H9 (cell line): ENCODE results near the gene MKNK2. TPM values are rescaled to one million over a fixed set of nuclear protein-coding genes. Genes with fewer than 3 reads are reported as not detected.

ENCODE experiments used
- DNase-seq: peaks from one replicate; pipeline ENCODE4 v3.0.0-alpha.2; 2017
- H2AFZ ChIP-seq: one replicate; pipeline ENCODE4 v1.6.1; 2013; ENCODE audit warnings: mild to moderate bottlenecking, low read length, control low read depth, moderate library complexity
- H2AK5ac ChIP-seq: 2 replicates; pipeline ENCODE4 v1.6.1; 2013; ENCODE audit warnings: low read length, control low read depth, mixed read lengths; ENCODE audit not compliant: insufficient read length
- H2BK120ac ChIP-seq: one replicate; pipeline ENCODE4 v1.6.1; 2013; ENCODE audit warnings: low read depth, mild to moderate bottlenecking, low read length, control low read depth, inconsistent platforms; ENCODE audit not compliant: poor library complexity, severe bottlenecking
- H2BK12ac ChIP-seq: 2 replicates; pipeline ENCODE4 v1.6.1; 2013; ENCODE audit warnings: low read length, control low read depth, mixed read lengths, low read depth; ENCODE audit not compliant: insufficient read length
- H2BK15ac ChIP-seq: 2 replicates; pipeline ENCODE4 v1.6.1; 2013; ENCODE audit warnings: low read depth, low read length, control low read depth
- H2BK20ac ChIP-seq: one replicate; pipeline ENCODE4 v1.6.1; 2013; ENCODE audit warnings: low read depth, mild to moderate bottlenecking, low read length, control low read depth, inconsistent platforms; ENCODE audit not compliant: poor library complexity, severe bottlenecking
- H2BK5ac ChIP-seq: 2 replicates; pipeline ENCODE4 v1.6.1; 2013; ENCODE audit warnings: low read length, control low read depth, mixed read lengths; ENCODE audit not compliant: insufficient read length
- H3K14ac ChIP-seq: 2 replicates; pipeline ENCODE4 v1.6.1; 2013; ENCODE audit warnings: low read length, control low read depth; ENCODE audit not compliant: insufficient read depth
- H3K18ac ChIP-seq: 2 replicates; pipeline ENCODE4 v1.6.1; 2013; ENCODE audit warnings: low read depth, mild to moderate bottlenecking, mixed read lengths, low read length, control low read depth; ENCODE audit not compliant: insufficient read length
- H3K23ac ChIP-seq: 2 replicates; pipeline ENCODE4 v1.6.1; 2013; ENCODE audit warnings: low read length, control low read depth, mixed read lengths, low read depth; ENCODE audit not compliant: insufficient read length
- H3K23me2 ChIP-seq: 2 replicates; pipeline ENCODE4 v1.6.1; 2013; ENCODE audit warnings: low read depth, mild to moderate bottlenecking, mixed read lengths, low read length, control low read depth; ENCODE audit not compliant: insufficient read length, poor library complexity, severe bottlenecking
- H3K27ac ChIP-seq: 2 replicates; pipeline ENCODE4 v1.5.1; 2013; ENCODE audit warnings: low read length, control low read depth, mixed read lengths, low read depth; ENCODE audit not compliant: insufficient read length
- H3K27me3 ChIP-seq: 2 replicates; pipeline ENCODE4 v1.6.1; 2013; ENCODE audit warnings: low read length, control low read depth, inconsistent platforms; ENCODE audit not compliant: insufficient read depth
- H3K4ac ChIP-seq: 2 replicates; pipeline ENCODE4 v1.6.1; 2013; ENCODE audit warnings: low read depth, mild to moderate bottlenecking, control low read depth, inconsistent platforms, low read length, moderate library complexity
- H3K4me1 ChIP-seq: 2 replicates; pipeline ENCODE4 v1.6.1; 2013; ENCODE audit warnings: low read length, control low read depth, inconsistent platforms; ENCODE audit not compliant: insufficient read depth
- H3K4me2 ChIP-seq: 2 replicates; pipeline ENCODE4 v1.6.1; 2013; ENCODE audit warnings: low read length, control low read depth, mixed read lengths; ENCODE audit not compliant: insufficient read length, insufficient read depth
- H3K56ac ChIP-seq: 2 replicates; pipeline ENCODE4 v1.6.1; 2013; ENCODE audit warnings: low read depth, mild to moderate bottlenecking, mixed read lengths, low read length, control low read depth; ENCODE audit not compliant: insufficient read length
- H3K79me1 ChIP-seq: 2 replicates; pipeline ENCODE4 v1.6.1; 2013; ENCODE audit warnings: low read depth, mild to moderate bottlenecking, moderate library complexity, low read length, control low read depth, inconsistent platforms; ENCODE audit not compliant: insufficient read depth, poor library complexity, severe bottlenecking
- H3K79me2 ChIP-seq: 2 replicates; pipeline ENCODE4 v1.6.1; 2013; ENCODE audit warnings: low read length, control low read depth, inconsistent platforms; ENCODE audit not compliant: insufficient read depth
- H3K9ac ChIP-seq: 2 replicates; pipeline ENCODE4 v1.6.1; 2013; ENCODE audit warnings: low read length, control low read depth, mixed read lengths; ENCODE audit not compliant: insufficient read length; ENCODE audit errors: extremely low read depth
- H3K9me3 ChIP-seq: one replicate; pipeline ENCODE4 v1.6.1; 2013; ENCODE audit warnings: low read depth, low read length, inconsistent platforms; ENCODE audit not compliant: control insufficient read depth
- H3T11ph ChIP-seq: one replicate; pipeline ENCODE4 v1.6.1; 2013; ENCODE audit warnings: mild to moderate bottlenecking, low read length, control low read depth, inconsistent platforms
- H4K20me1 ChIP-seq: one replicate; pipeline ENCODE4 v1.6.1; 2013; ENCODE audit not compliant: control insufficient read depth, insufficient read length, insufficient read depth
- H4K5ac ChIP-seq: 2 replicates; pipeline ENCODE4 v1.6.1; 2013; ENCODE audit warnings: low read depth, mild to moderate bottlenecking, mixed read lengths, low read length, control low read depth; ENCODE audit not compliant: insufficient read length
- H4K8ac ChIP-seq: replicated peaks from 2 replicates; pipeline ENCODE4 v1.6.1; 2013; ENCODE audit warnings: low read length, control low read depth, mixed read lengths, low read depth; ENCODE audit not compliant: insufficient read length
- H4K91ac ChIP-seq: 2 replicates; pipeline ENCODE4 v1.6.1; 2013; ENCODE audit warnings: low read depth, mild to moderate bottlenecking, moderate library complexity, mixed read lengths, low read length, control low read depth; ENCODE audit not compliant: insufficient read length
- H3K27ac Mint-ChIP-seq, 3 experiments: 2 replicates in 2 of 3; 3 replicates in 1 of 3; pipeline ENCODE4 v1.8.0; 2020 to 2021; ENCODE audit warnings: mixed read lengths in 3 of 3, mild to moderate bottlenecking in 1 of 3, moderate library complexity in 1 of 3
- H3K27me3 Mint-ChIP-seq: 2 replicates; pipeline ENCODE4 v1.8.0; 2021; ENCODE audit warnings: low read depth, mild to moderate bottlenecking, moderate library complexity, mixed read lengths
- H3K36me3 Mint-ChIP-seq, 3 experiments: 2 replicates in 2 of 3; 3 replicates in 1 of 3; pipeline ENCODE4 v1.8.0; 2020 to 2021; ENCODE audit warnings: low read depth in 3 of 3, mixed read lengths in 3 of 3; ENCODE audit not compliant: insufficient read depth in 1 of 3
- H3K4me1 Mint-ChIP-seq, 2 experiments: 2 replicates each; pipeline ENCODE4 v1.8.0; 2020; ENCODE audit warnings: mixed read lengths in 2 of 2
- H3K4me3 Mint-ChIP-seq, 2 experiments: 2 replicates in 1 of 2; 3 replicates in 1 of 2; pipeline ENCODE4 v1.8.0; 2020 to 2021; ENCODE audit warnings: mild to moderate bottlenecking in 2 of 2, mixed read lengths in 2 of 2, moderate library complexity in 1 of 2
- H3K9me3 Mint-ChIP-seq, 2 experiments: 2 replicates in 1 of 2; 3 replicates in 1 of 2; pipeline ENCODE4 v1.8.0; 2020; ENCODE audit warnings: mild to moderate bottlenecking in 2 of 2, mixed read lengths in 2 of 2, moderate library complexity in 1 of 2
- CTCF ChIP-seq: fragments of 200-600 bp; sonication (generic); conservative IDR thresholded peaks from 3 replicates; pipeline ENCODE4 v1.8.0; 2021; ENCODE audit warnings: antibody characterized with exemption, mild to moderate bottlenecking
- WGBS: extraction: QIAGEN DNeasy Blood & Tissue Kit; methylation state at CpG from one replicate; pipeline ENCODE4 v1.1.7; 2013; ENCODE audit warnings: missing lambda C conversion rate, low lambda C conversion rate, mixed read lengths; ENCODE audit not compliant: insufficient read length; ENCODE audit errors: extremely low coverage; 5-methylcytosine and 5-hydroxymethylcytosine counted together
- total RNA-seq: library from RNA; stranded (reverse); gene quantifications from 2 replicates; pipeline ENCODE4 v1.2.1, GENCODE V29; 2021

MKNK2 gene
- total RNA-seq, 1 experiment from 2014 or later, result 153 TPM

DNA sequence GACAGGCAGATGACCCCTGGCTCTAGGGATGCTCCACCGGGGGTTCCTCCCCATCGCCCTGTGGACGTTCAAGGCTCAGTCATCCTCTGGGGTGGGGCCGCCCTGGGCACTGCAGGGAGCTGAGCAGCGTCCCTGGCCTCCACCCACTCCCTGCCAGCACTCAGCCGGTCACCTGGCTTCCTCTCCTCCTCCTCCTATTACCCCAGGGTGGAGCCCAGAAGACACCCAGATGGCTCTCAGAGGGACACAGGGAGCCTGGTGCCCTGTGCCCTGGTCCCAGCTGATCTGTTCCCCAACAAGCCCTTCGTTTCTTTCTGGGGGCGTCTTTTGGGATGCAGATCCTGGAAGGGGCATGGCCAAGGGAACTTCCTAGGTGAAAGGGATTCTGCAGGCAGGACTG lies 3.7 kb upstream of the MKNK2 start:
- no peak overlapping the region for H4K5ac ChIP-seq
- H3K27me3 Mint-ChIP-seq, result no peaks in the 10 kb centered on the region
- no peak overlapping the region for H3T11ph ChIP-seq
- no peak overlapping the region for H3K4me2 ChIP-seq
- no peaks in the 10 kb centered on the region for H3K9me3 Mint-ChIP-seq
- H2AFZ ChIP-seq, result no peak overlapping the region
- H3K9ac ChIP-seq, result no peak overlapping the region
- H3K14ac ChIP-seq, result no peak overlapping the region
- H3K18ac ChIP-seq, result no peak overlapping the region
- TF ChIP-seq CTCF, result no peak
- H3K27ac ChIP-seq, result no peak overlapping the region
- H2BK15ac ChIP-seq, result no peak overlapping the region
- H3K79me1 ChIP-seq, result no peaks in the 10 kb centered on the region
- no peak overlapping the region for H2BK120ac ChIP-seq
- H3K4me1 Mint-ChIP-seq, result peaks cover 8 to 26% of the 10 kb centered on the region in 2 experiments; a peak in 3 of 4 replicates
- no peaks in the 10 kb centered on the region for H4K20me1 ChIP-seq
- no peak overlapping the region for H2BK20ac ChIP-seq
- H3K4me3 Mint-ChIP-seq, result no peak overlapping the region; a peak in 1 of 5 replicates
- no peak overlapping the region for H2BK5ac ChIP-seq
- no peaks in the 10 kb centered on the region for H3K27me3 ChIP-seq
- no peaks in the 10 kb centered on the region for H3K36me3 Mint-ChIP-seq
- no peak overlapping the region for H3K56ac ChIP-seq
- no peaks in the 10 kb centered on the region for H3K4me1 ChIP-seq
- no peak overlapping the region for H4K91ac ChIP-seq
- DNase-seq, result peak; percentile 22
- H3K4ac ChIP-seq, result no peak overlapping the region
- H3K27ac Mint-ChIP-seq, result peak overlapping the region in 1 of 3 experiments; percentile 64; a peak in 1 of 7 replicates
- H3K9me3 ChIP-seq, result no peaks in the 10 kb centered on the region
- no peak overlapping the region for H2BK12ac ChIP-seq
- H3K79me2 ChIP-seq, result peaks cover 3% of the 10 kb centered on the region; the same call in 1 of the 2 replicates
- H3K23ac ChIP-seq, result no peak overlapping the region
- no CpG with 5 or more reads among the region's 8 CpGs for WGBS
- no peak overlapping the region for H4K8ac ChIP-seq
- H2AK5ac ChIP-seq, result no peak overlapping the region
- H3K23me2 ChIP-seq, result peaks cover 8% of the 10 kb centered on the region
